ENCODE measurements around the gene G6PD. TPM values are rescaled to one million over a fixed set of nuclear protein-coding genes. Genes with fewer than 3 reads are reported as not detected.

G6PD gene
- total RNA-seq = 23.9 and 49.9 TPM in 2 replicates

DNA sequence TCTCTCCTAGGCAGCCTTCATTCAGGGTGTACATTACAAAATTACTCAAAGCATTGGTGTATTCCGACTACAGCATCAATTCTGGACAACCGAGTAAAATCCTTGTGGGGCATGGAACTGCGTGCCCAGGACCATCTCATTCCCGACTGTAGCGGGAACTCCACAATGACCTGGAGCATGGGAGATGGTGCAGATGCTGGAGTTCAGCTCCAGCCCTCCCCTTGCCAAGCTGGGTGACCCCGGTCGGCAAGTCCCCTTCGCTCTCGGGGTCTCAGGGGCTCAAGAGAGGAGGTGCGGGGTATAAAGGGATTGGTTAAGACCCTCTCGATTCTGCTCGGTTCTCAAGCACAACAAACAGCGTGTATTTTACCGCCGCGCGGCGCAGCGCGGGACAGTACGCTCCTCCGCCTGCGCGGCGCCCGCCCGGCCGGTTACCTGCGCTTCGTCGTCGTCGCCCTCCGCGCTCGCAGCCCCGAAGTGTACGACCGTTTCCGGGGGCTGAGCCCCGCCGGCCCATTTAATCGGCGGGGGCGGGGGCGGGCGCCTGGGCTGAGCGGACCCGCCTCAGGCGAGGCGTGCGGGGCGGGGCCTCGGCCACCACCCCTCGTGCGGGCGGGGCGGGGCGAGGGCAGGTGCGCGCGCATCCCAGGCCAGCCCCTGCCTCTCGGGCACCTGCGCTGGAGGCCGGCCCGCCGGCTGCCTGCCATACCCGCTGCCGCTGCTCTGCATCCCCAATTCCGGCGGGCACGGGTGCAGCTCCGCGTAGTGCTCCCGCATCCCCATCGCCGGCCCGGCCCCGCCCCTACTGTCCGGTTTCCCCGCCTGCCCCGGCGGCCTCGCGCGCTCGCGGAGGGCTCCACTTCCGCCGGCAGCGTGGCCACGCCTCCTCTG lies at the start of gene G6PD:
Gene G6PD, minus strand, starts transcription at position 493 of the 891 bp plus-strand sequence. CDS start 691 bp downstream, outside the sequence.

GRCh38 chrX:154584585-154585183 lies 38.0 kb upstream of the G6PD start, which contains the start of gene CTAG1A:
CTAG1A (plus strand) TSS chrX:154585133; CDS start chrX:154585207, 74 bp downstream.

GRCh38 chrX:154547245-154548027 lies 790 bp upstream of the G6PD start, which contains the start of gene IKBKG:
IKBKG (plus strand) TSS chrX:154547620; CDS start chrX:154552003, 4,383 bp downstream.

DNA sequence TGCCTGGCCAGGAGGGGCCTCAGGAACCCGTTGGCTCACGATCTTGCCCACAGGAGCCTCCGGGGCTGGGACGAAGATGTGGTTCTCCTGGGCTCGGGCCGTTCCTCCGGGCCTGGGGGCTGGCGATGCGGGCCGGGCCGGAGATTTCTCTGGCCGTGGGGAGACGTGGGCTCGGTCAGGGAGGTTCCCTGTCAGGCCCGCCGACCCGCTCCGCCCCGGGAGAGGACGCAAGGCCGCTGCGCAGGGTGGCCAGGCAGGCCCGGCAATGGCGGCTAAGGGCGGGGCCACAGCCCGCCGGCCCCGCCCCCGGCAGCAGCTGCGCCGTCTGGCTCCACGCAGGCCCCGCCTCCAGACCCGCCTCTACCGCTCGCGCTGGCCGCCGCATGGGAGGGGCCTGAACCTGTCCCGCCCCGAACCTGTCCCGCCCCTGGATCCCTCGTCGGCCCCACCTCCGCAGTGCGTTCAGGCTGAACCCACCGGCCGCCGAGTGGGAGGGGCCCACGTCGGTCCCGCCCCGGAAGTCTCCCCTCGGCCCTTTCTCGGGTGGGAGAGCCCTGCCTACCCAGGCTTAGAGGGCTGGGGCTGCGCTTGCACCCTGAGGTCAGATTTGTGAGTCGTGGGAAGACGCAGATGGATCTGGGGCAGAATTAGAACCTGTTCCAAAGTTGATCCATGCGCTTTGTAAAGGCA lies 30.5 kb downstream of the G6PD start, which contains the start of gene FAM3A:
Gene FAM3A, minus strand, starts transcription at position 267 of the 690 bp plus-strand sequence. CDS start 460 bp downstream, outside the sequence.

GRCh38 chrX:154490414-154491083 lies 56.1 kb downstream of the G6PD start, which contains the start of gene SLC10A3:
SLC10A3 (minus strand) TSS chrX:154490629; CDS start chrX:154488940, 1,689 bp downstream.

DNA sequence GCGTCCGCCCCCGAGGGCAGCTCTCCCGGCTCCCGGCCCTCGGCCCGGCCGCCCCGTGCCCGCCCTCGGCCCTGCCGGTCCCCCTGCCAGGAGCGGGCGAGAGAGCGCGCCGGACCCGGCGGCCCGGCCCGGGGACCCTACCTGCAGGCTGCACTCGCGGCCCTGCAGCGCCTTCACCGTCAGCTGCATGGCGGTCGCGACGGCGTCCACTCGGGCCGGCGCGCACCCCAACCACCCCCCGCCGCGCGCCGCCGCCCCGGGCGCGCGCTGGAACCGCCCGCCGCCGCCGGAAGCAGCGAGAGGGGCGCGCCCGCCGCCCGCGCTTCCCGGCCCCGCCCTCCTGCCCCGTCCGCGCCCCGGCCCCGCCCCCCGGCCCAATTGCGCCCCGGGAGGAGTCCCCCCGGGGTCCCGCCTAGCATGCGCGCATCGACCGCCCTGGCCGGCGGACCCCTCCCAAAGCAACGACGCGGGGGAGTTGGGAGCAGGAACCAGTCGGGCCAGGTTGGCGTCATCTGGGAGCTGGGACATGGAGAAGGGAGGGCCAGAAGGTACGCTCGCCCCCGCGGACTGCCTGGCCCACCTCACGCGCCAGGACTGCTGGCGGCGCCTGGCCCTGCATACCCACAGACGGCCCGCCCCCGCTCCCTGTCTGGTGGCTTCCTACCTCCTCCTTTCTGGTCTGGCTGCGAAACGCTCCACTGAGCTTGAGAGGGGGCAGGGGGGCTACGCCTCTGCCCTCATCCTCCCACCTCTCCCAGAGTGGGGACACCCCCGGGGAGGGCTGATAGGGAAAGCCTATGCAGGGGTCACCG lies 60.0 kb downstream of the G6PD start, which contains the start of gene UBL4A:
Gene UBL4A, minus strand, starts transcription at position 220 of the 812 bp plus-strand sequence. Its CDS starts 31 bp downstream, at position 189.

Other genes starting within 250 kb of the G6PD start
- gene FLNA, start 172.2 kb downstream of the G6PD start, total RNA-seq = 796 and 1,439 TPM in 2 replicates
- 17.3 and 17.4 TPM in 2 replicates for gene EMD, start 167.6 kb downstream of the G6PD start, total RNA-seq
- gene RPL10, start 148.5 kb downstream of the G6PD start, total RNA-seq = 5,235 and 8,047 TPM in 2 replicates
- gene DNASE1L1, start 137.6 kb downstream of the G6PD start, total RNA-seq = 65.8 and 69.7 TPM in 2 replicates
- 23.7 and 27.0 TPM in 2 replicates for gene TAFAZZIN, start 135.3 kb downstream of the G6PD start, total RNA-seq
- gene ATP6AP1, start 118.2 kb downstream of the G6PD start, total RNA-seq = 69.6 and 81.0 TPM in 2 replicates
- gene GDI1, start 109.7 kb downstream of the G6PD start, total RNA-seq = 38.8 and 56.4 TPM in 2 replicates
- 44.1 and 60.5 TPM in 2 replicates for gene FAM50A, start 102.7 kb downstream of the G6PD start, total RNA-seq
- 11.3 TPM in 2 replicates for gene PLXNA3, start 88.6 kb downstream of the G6PD start, total RNA-seq
- gene LAGE3, start 67.6 kb downstream of the G6PD start, total RNA-seq = 16.8 and 34.5 TPM in 2 replicates
- 56.6 and 82.7 TPM in 2 replicates for gene UBL4A, start 60.2 kb downstream of the G6PD start, total RNA-seq
- 20.5 and 22.4 TPM in 2 replicates for gene SLC10A3, start 56.2 kb downstream of the G6PD start, total RNA-seq
- gene FAM3A, start 30.6 kb downstream of the G6PD start, total RNA-seq = 31.1 and 36.1 TPM in 2 replicates
- 11.7 and 11.8 TPM in 2 replicates for gene IKBKG, start 774 bp upstream of the G6PD start, total RNA-seq
- gene CTAG1A, start 38.3 kb upstream of the G6PD start, total RNA-seq = not detected in 2 replicates
- gene CTAG1B, start 72.4 kb upstream of the G6PD start, total RNA-seq = not detected in 2 replicates
- not detected in 2 replicates for gene CTAG2, start 106.7 kb upstream of the G6PD start, total RNA-seq
- 0.24 and 0.43 TPM in 2 replicates for gene GAB3, start 204.2 kb upstream of the G6PD start, total RNA-seq
- gene DKC1, start 216.0 kb upstream of the G6PD start, total RNA-seq = 57.1 and 61.6 TPM in 2 replicates